GM12891 (cell line): ENCODE measurements around the gene P4HA2.

Source experiments
- DNase-seq: peaks from one replicate; pipeline ENCODE4 v3.0.0; 2011; ENCODE audit warnings: low spot score; ENCODE audit not compliant: insufficient read length
- FAIRE-seq: peaks from 2 replicates; lab custom pipeline; 2011; peaks lifted over from hg19 to GRCh38; lab: Jason Lieb, UNC
- PAX5 ChIP-seq: IDR thresholded peaks from 2 replicates; pipeline ENCODE4 v1.6.1; 2011; ENCODE audit warnings: low read length, moderate library complexity, mild to moderate bottlenecking; ENCODE audit not compliant: insufficient read depth, severe bottlenecking
- POLR2A ChIP-seq: IDR thresholded peaks from 2 replicates; pipeline ENCODE4 v1.6.1; 2011; ENCODE audit warnings: low read depth, low read length, control low read depth
- POLR2AphosphoS5 ChIP-seq: IDR thresholded peaks from 2 replicates; pipeline ENCODE4 v1.6.1; 2011; ENCODE audit warnings: low read depth, low read length, control low read depth
- POU2F2 ChIP-seq: IDR thresholded peaks from 2 replicates; pipeline ENCODE4 v1.6.1; 2011; ENCODE audit warnings: low read depth, mild to moderate bottlenecking, control low read depth, low read length, moderate library complexity
- SPI1 ChIP-seq: IDR thresholded peaks from 2 replicates; pipeline ENCODE4 v1.6.1; 2011; ENCODE audit warnings: low read depth, low read length, control low read depth
- TAF1 ChIP-seq: IDR thresholded peaks from 2 replicates; pipeline ENCODE4 v1.6.1; 2011; ENCODE audit warnings: low read depth, low read length, control low read depth

The P4HA2 gene

DNA sequence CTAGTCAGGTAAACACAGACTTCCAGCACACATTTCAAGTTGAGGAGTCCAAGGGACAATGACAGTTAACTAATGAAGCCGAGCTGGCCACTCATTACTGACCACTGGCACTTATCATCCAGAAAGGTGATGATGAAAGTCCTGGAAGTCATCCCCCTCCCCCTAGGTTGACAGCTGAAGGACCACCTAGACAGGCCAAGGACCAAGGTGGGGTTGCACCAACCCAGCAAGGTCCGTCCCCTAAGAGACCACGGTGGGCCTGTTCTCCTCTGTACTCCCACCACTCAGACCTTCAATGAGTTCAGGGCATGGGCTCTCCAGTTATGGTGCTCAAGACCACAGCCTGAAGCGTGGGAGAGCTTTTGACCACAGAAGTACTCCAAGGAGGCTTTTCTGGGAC, 13.2 kb downstream of the P4HA2 start:
- TF ChIP-seq TAF1 (no peak), PAX5 (no peak)
- FAIRE-seq (no peak), DNase-seq (no peak)

DNA sequence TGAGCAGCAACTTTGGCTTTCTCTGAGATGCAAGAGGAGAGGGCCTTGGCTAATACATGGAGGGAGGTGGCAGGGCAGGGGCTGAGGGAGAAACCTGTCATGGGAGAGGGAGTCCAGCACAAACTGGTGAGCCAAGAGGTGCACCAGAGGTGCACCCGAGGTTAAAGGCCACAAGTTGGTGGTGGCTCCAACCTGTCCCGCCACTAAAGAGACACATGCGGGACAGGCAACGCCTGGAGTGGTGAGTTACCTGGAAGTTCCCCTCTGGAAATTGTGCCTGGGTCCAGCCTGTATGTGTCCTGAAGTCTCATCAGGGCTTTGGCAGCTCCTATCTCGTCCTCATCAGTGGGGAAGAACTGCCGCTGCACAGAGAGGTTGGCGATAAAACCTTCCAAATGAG, 14.0 kb downstream of the P4HA2 start:
- TF ChIP-seq SPI1 = no peak
- TF ChIP-seq PAX5 = no peak
- TF ChIP-seq POU2F2 = no peak
- no peak for TF ChIP-seq POLR2AphosphoS5
- no peak for TF ChIP-seq POLR2A
- TF ChIP-seq TAF1 = no peak
- no peak for DNase-seq
- no peak for FAIRE-seq

DNA sequence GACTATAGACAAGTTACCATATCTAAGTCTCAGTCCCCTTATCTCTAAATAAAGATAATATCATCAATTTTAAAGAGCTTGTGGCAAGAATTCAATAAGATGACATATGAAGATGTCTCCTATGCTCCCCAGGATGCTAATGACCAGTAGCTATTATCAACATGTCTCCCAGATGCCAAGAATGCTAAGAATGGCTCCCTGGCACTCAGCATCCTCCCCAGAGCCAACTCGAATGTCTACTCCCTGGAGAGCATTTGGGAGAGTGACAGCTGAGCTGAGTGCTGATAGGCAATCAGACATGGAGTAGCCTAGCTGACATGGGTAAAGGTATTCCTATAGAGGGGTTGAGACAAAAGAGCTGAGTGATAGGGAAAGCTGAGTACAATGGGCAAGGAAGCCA, 15.9 kb downstream of the P4HA2 start:
- FAIRE-seq = no peak
- TF ChIP-seq POLR2A (no peak), TAF1 (no peak), POLR2AphosphoS5 (no peak), PAX5 (no peak), POU2F2 (no peak), SPI1 (no peak)
- DNase-seq = no peak

DNA sequence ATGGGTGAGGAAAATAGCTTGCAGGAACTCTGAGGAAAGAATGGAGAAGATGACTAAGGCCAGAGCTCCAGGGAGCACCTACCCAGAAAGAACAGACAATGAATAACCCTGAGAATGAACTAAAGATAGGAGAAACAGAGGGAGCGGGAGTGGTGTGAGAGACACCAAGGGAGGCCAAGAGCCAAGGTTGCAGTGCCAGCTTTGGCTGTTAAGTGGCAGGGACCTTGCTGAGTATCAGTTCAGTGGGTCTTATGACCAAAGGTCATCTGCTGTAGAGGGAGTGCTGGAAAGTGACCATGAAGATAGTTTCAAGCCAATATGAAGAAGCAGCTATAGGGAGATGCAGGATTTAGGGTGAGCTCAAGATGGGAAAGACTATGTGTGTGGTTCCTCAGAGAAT, 16.7 kb downstream of the P4HA2 start:
- FAIRE-seq (no peak), DNase-seq (no peak)
- TF ChIP-seq PAX5 (no peak), TAF1 (no peak), POU2F2 (no peak), SPI1 (no peak), POLR2AphosphoS5 (no peak), POLR2A (no peak)

DNA sequence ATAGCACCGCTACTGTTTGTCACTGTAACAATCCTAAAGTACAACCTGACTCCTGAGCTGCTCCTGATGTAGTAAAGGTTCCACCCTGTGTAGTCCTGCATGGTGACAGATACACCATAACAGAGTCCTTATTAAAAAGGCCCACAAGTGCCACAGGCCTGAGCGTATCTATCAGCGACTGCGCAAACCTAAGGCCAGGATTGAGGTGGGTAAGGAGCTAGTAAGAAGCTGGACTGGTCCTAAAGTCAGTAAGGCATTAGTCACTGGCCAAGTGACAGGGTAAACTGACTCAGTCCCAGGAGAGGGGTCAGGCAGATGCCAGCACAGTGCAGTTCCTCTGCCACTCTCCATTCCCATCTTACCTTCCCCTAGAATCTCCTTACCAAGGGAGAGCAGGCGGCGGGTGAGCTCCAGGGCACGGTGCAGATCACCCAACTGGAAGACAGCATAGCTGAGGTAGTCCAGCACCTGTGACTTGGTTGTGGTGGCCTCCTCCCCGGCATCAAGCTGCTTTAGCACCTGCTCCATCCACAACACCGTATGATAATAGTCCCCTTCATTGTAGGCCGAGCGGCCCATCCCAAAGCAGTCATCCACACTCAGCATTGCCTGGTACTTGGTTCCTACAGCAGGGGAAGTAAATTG, 17.6 kb downstream of the P4HA2 start:
- no peak for TF ChIP-seq POU2F2
- TF ChIP-seq PAX5 = no peak
- no peak for TF ChIP-seq SPI1
- TF ChIP-seq POLR2A = no peak
- no peak for TF ChIP-seq TAF1
- no peak for TF ChIP-seq POLR2AphosphoS5
- FAIRE-seq (no peak), DNase-seq (no peak)

DNA sequence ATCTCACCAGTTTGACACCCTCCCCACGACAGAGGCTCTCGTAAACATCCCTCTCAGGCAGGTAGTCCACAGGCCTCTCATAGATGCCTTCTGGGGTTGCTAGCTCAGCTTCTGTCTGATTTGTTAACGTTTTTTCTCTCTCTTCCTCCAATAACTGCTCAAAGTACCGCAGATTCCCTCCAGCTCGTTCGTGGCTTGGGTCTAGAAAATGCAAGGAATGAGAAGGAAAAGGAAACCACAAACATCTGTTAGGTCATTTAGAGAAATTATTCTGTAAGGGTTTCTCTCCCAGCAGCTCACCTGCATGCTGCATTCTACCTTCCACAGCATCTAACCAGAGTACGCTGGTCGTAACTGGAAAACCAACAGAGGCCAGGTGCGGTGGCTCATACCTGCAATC, 18.5 kb downstream of the P4HA2 start:
- TF ChIP-seq POLR2A (no peak), POLR2AphosphoS5 (no peak), TAF1 (no peak), SPI1 (no peak), POU2F2 (no peak)
- FAIRE-seq (no peak), DNase-seq (no peak)

DNA sequence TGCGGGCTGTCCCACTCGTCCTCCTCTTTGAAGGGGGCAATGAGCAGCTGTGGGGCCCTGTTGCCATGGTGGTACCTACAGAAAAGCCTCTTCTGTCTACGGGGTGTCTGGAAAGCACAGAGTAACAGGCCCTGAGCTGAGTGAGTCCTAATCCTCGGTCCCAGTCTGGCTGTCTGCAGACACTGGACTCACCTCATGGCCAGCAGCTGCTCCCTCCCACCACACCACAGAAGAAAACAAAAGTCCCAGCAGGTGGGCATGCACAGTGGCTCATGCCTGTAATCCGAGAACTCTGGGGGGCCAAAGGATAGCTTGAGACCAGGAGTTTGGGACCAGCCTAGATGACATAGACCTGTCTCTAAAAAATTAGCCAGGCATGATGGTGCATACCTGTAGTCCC, 19.9 kb downstream of the P4HA2 start:
- FAIRE-seq (no peak), DNase-seq (no peak)
- TF ChIP-seq TAF1 = no peak
- no peak for TF ChIP-seq POLR2AphosphoS5
- TF ChIP-seq POLR2A = no peak
- TF ChIP-seq PAX5 = no peak
- TF ChIP-seq SPI1 = no peak
- no peak for TF ChIP-seq POU2F2

DNA sequence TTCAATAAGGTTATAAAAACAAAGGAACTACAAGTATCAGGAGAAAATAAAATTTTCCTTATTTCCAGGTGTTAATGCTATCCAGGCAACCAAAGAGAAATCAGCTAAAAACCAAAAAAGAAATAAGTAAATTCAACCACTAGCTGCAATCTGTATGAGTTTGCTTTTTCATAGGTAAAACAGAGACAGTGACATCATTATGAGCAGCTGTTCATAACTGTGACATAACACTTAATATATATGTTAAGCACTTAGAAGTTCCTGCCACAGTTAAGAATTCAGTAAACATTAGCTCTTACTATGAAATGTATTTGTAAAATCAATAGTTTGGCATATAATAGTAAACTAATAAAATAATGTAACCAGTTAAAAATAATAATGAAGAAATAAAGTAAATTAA, 20.9 kb downstream of the P4HA2 start:
- TF ChIP-seq PAX5 = no peak
- no peak for TF ChIP-seq SPI1
- no peak for TF ChIP-seq POU2F2
- no peak for TF ChIP-seq POLR2A
- DNase-seq (no peak), FAIRE-seq (no peak)

DNA sequence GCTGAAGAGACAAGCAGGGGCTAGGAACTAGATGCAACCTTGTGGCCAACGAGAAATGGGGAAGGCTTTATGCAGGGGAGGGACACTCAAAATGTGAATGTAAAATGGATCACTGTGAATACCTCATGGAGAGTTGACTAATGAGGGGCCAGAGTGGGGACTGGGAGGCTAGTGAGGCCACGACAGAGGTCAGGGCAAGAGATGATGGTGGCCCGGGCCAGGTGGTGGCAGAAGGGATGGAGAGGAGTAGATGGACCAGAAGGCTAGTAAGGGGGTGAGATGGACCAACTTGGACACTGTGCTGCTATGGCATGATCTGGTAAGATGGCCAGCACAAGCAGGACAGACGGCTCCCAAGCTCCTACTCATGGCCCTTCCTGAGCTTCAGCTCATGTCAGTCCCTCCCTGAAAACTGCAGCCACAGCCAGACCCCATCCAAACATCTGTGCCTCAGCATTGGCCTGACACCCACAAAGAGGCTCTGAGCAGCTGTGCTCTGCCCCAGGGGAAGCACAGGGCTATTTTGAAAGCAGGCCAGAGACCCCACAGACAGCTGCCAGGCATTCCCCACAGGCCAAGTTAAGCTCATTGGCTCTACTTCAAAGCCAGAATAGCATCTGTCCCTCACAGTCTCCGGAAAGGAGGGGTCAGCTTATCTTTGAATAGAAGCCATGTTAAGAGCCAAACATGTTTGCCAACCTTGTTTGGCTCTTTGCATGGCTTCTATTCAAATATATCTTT, 22.1 kb downstream of the P4HA2 start:
- DNase-seq = no peak
- TF ChIP-seq POLR2A = no peak
- TF ChIP-seq POLR2AphosphoS5 = no peak
- TF ChIP-seq PAX5 = no peak
- TF ChIP-seq TAF1 = no peak
- TF ChIP-seq SPI1 = no peak
- TF ChIP-seq POU2F2 = no peak
- FAIRE-seq = no peak
